ENCODE results near the gene CFAP90.

GRCh38 chr5:7868427-7868772, 17.5 kb upstream of the CFAP90 start:
- no peak for TF ChIP-seq EP300 (IDR thresholded peaks at IDR 0.05)
- TF ChIP-seq SMC3 (IDR thresholded peaks at IDR 0.05) = no peak
